ENCODE data around the gene DYSF.

DYSF gene

GRCh38 chr2:71510938-71511337 lies 57.6 kb downstream of the DYSF start:
- no peak for TF ChIP-seq TAF1 (IDR thresholded peaks at IDR 0.05; ENCODE audit: borderline replicate concordance, insufficient read depth, low read length)
- TF ChIP-seq FOXP2 (optimal IDR thresholded peaks at IDR 0.05; ENCODE audit: borderline replicate concordance, extremely low read depth, extremely low read length, insufficient read depth), result no peak
- TF ChIP-seq, protein P1, sequence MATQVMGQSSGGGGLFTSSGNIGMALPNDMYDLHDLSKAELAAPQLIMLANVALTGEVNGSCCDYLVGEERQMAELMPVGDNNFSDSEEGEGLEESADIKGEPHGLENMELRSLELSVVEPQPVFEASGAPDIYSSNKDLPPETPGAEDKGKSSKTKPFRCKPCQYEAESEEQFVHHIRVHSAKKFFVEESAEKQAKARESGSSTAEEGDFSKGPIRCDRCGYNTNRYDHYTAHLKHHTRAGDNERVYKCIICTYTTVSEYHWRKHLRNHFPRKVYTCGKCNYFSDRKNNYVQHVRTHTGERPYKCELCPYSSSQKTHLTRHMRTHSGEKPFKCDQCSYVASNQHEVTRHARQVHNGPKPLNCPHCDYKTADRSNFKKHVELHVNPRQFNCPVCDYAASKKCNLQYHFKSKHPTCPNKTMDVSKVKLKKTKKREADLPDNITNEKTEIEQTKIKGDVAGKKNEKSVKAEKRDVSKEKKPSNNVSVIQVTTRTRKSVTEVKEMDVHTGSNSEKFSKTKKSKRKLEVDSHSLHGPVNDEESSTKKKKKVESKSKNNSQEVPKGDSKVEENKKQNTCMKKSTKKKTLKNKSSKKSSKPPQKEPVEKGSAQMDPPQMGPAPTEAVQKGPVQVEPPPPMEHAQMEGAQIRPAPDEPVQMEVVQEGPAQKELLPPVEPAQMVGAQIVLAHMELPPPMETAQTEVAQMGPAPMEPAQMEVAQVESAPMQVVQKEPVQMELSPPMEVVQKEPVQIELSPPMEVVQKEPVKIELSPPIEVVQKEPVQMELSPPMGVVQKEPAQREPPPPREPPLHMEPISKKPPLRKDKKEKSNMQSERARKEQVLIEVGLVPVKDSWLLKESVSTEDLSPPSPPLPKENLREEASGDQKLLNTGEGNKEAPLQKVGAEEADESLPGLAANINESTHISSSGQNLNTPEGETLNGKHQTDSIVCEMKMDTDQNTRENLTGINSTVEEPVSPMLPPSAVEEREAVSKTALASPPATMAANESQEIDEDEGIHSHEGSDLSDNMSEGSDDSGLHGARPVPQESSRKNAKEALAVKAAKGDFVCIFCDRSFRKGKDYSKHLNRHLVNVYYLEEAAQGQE (IDR thresholded peaks at IDR 0.05; ENCODE audit: insufficient read depth in 1 of 2, low read depth in 2 of 2, low read length in 2 of 2), result no peak
- no peak for TF ChIP-seq SIN3A (IDR thresholded peaks at IDR 0.05; ENCODE audit: borderline replicate concordance, insufficient read depth, low read length)
- TF ChIP-seq POLR2AphosphoS5 (IDR thresholded peaks at IDR 0.05; ENCODE audit: low read depth, low read length), result no peak

DNA sequence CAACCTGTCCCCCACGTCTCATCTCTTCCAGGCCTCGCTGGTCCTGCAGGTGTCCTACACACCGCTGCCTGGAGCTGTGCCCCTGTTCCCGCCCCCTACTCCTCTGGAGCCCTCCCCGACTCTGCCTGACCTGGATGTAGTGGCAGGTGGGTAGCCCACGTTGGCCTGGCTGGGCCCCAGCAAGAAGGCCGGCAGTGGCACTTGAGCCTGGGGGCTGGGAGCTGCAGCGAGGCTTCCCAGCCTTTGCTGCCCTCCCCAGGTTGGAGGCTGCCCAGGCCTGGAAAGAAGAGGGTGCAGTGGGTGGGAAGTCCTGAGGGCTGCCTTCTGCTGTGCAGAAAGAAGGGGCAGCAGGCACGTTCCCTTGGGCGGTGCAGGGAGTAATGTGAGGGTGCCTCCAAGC lies 58.4 kb downstream of the DYSF start:
- TF ChIP-seq, protein P1 (IDR thresholded peaks at IDR 0.05; ENCODE audit: insufficient read depth in 1 of 2, low read depth in 2 of 2, low read length in 2 of 2), result no peak
- TF ChIP-seq POLR2AphosphoS5 (IDR thresholded peaks at IDR 0.05; ENCODE audit: low read depth, low read length) (no peak), SIN3A (IDR thresholded peaks at IDR 0.05; ENCODE audit: borderline replicate concordance, insufficient read depth, low read length) (no peak), FOXP2 (optimal IDR thresholded peaks at IDR 0.05; ENCODE audit: borderline replicate concordance, extremely low read depth, extremely low read length, insufficient read depth) (no peak), TAF1 (IDR thresholded peaks at IDR 0.05; ENCODE audit: borderline replicate concordance, insufficient read depth, low read length) (no peak)

- TF ChIP-seq, protein P1 (IDR thresholded peaks at IDR 0.05; ENCODE audit: insufficient read depth in 1 of 2, low read depth in 2 of 2, low read length in 2 of 2), result no peak
- no peak for TF ChIP-seq SIN3A (IDR thresholded peaks at IDR 0.05; ENCODE audit: borderline replicate concordance, insufficient read depth, low read length)
- TF ChIP-seq POLR2AphosphoS5 (IDR thresholded peaks at IDR 0.05; ENCODE audit: low read depth, low read length), result no peak
- no peak for TF ChIP-seq FOXP2 (optimal IDR thresholded peaks at IDR 0.05; ENCODE audit: borderline replicate concordance, extremely low read depth, extremely low read length, insufficient read depth)
- TF ChIP-seq TAF1 (IDR thresholded peaks at IDR 0.05; ENCODE audit: borderline replicate concordance, insufficient read depth, low read length), result no peak
Measured at GRCh38 chr2:71512386-71512785, 59.0 kb downstream of the DYSF start.

- TF ChIP-seq FOXP2 (optimal IDR thresholded peaks at IDR 0.05; ENCODE audit: borderline replicate concordance, extremely low read depth, extremely low read length, insufficient read depth) (no peak), SIN3A (IDR thresholded peaks at IDR 0.05; ENCODE audit: borderline replicate concordance, insufficient read depth, low read length) (no peak), POLR2AphosphoS5 (IDR thresholded peaks at IDR 0.05; ENCODE audit: low read depth, low read length) (no peak), TAF1 (IDR thresholded peaks at IDR 0.05; ENCODE audit: borderline replicate concordance, insufficient read depth, low read length) (no peak)
- TF ChIP-seq, protein P1 (IDR thresholded peaks at IDR 0.05; ENCODE audit: insufficient read depth in 1 of 2, low read depth in 2 of 2, low read length in 2 of 2), result no peak
Measured at GRCh38 chr2:71513096-71513495, 59.7 kb downstream of the DYSF start.

DNA sequence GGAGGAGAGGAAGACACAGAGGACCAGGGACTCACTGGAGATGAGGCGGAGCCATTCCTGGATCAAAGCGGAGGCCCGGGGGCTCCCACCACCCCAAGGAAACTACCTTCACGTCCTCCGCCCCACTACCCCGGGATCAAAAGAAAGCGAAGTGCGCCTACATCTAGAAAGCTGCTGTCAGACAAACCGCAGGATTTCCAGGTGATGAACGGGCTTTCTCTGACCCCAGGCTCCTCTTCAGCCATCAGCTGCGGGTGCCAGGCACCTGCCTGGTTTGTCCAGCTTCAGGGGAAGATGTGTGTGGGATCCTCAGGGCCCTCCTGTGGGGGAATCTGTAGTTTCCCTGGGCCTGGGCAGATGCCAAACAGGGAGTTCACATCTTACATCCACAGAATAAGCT lies 60.4 kb downstream of the DYSF start:
- TF ChIP-seq POLR2AphosphoS5 (IDR thresholded peaks at IDR 0.05; ENCODE audit: low read depth, low read length), result no peak
- TF ChIP-seq TAF1 (IDR thresholded peaks at IDR 0.05; ENCODE audit: borderline replicate concordance, insufficient read depth, low read length), result no peak
- no peak for TF ChIP-seq FOXP2 (optimal IDR thresholded peaks at IDR 0.05; ENCODE audit: borderline replicate concordance, extremely low read depth, extremely low read length, insufficient read depth)
- no peak for TF ChIP-seq SIN3A (IDR thresholded peaks at IDR 0.05; ENCODE audit: borderline replicate concordance, insufficient read depth, low read length)
- TF ChIP-seq, protein P1 (IDR thresholded peaks at IDR 0.05; ENCODE audit: insufficient read depth in 1 of 2, low read depth in 2 of 2, low read length in 2 of 2), result no peak

Data from PFSK-1 (cell line).